ENCODE data around the gene IGSF10.
"Not testable (repeated sequence)": the region's sequence is repeated elsewhere in the genome, so short reads cannot be mapped to it uniquely, and the experiment has no call there.

IGSF10 gene

GRCh38 chr3:151460774-151461450, at the start of gene IGSF10:
IGSF10 (minus strand) TSS chr3:151461061; CDS start chr3:151458709, 2,352 bp downstream.
- DNase-seq, result no peak

- not testable (repeated sequence) for DNase-seq
These were observed 48.7 kb upstream of the IGSF10 start for GRCh38 chr3:151509468-151510135.

GRCh38 chr3:151504606-151505005, 43.7 kb upstream of the IGSF10 start:
- DNase-seq, result no peak

GRCh38 chr3:151503074-151503473, 42.2 kb upstream of the IGSF10 start:
- DNase-seq, result no peak

GRCh38 chr3:151501923-151502632, 41.2 kb upstream of the IGSF10 start:
- DNase-seq, result no peak

GRCh38 chr3:151501171-151501922, 40.5 kb upstream of the IGSF10 start:
- no peak for DNase-seq

- no peak for DNase-seq
These were observed 38.3 kb upstream of the IGSF10 start for GRCh38 chr3:151499168-151499567.

GRCh38 chr3:151491525-151491924, 30.7 kb upstream of the IGSF10 start:
- no peak for DNase-seq

- DNase-seq, result not testable (repeated sequence)
These were observed 27.0 kb upstream of the IGSF10 start for GRCh38 chr3:151487833-151488232.

- DNase-seq, result peak; percentile 8
These were observed 23.2 kb upstream of the IGSF10 start for GRCh38 chr3:151483961-151484520.

GRCh38 chr3:151483488-151483887, 22.6 kb upstream of the IGSF10 start:
- no peak for DNase-seq

GRCh38 chr3:151480492-151480891, 19.6 kb upstream of the IGSF10 start:
- no peak for DNase-seq

- no peak for DNase-seq
These were observed 18.6 kb upstream of the IGSF10 start for GRCh38 chr3:151479452-151479851.

GRCh38 chr3:151478335-151478697, 17.5 kb upstream of the IGSF10 start:
- DNase-seq, result no peak

- DNase-seq, result no peak
These were observed 16.9 kb upstream of the IGSF10 start for GRCh38 chr3:151477591-151478334.

- no peak for DNase-seq
These were observed 15.6 kb upstream of the IGSF10 start for GRCh38 chr3:151476344-151477018.

GRCh38 chr3:151468284-151468917, 7.5 kb upstream of the IGSF10 start:
- peak; percentile 72 for DNase-seq

GRCh38 chr3:151467069-151467468, 6.2 kb upstream of the IGSF10 start:
- no peak for DNase-seq

GRCh38 chr3:151462991-151463390, 2.1 kb upstream of the IGSF10 start:
- DNase-seq, result no peak

GRCh38 chr3:151462278-151462780, 1.5 kb upstream of the IGSF10 start:
- no peak for DNase-seq

GRCh38 chr3:151460228-151460627, 633 bp downstream of the IGSF10 start:
- no peak for DNase-seq
